IMR-90 (cell line): ENCODE results near the gene DYRK1A. TPM values are rescaled to one million over a fixed set of nuclear protein-coding genes. Genes with fewer than 3 reads are reported as not detected.
A peak's percentile ranks its signal among the peaks of the same experiment; 100 is the strongest.

Experiments used
- ATAC-seq: fragments of 200-7000 bp; cut with Tn5 transposase; 2 replicates; pipeline ENCODE4 v1.9.1; 2020; ENCODE audit warnings: low read depth, mild to moderate bottlenecking, moderate library complexity
- BruUV-seq: library from RNA; stranded (reverse); fragments of 400-500 nt; replicated peaks from 2 replicates; lab custom pipeline; 2021; lab: Mats Ljungman, UMichigan
- CTCF ChIA-PET: fragments of 300-600 bp; formaldehyde crosslinking; extraction: SDS; loops from one replicate; lab custom pipeline; 2021; ENCODE audit warnings: antibody characterized with exemption; lab: Yijun Ruan, JAX
- POLR2A ChIA-PET: fragments of 300-600 bp; sonication (Branson Sonifier 250); formaldehyde crosslinking; loops from one replicate; lab custom pipeline; 2022; ENCODE audit warnings: antibody characterized with exemption; ENCODE audit not compliant: unreplicated experiment; lab: Charles Lee
- DNase-seq: peaks from one replicate; pipeline ENCODE4 v3.0.0; 2013
- H2AFZ ChIP-seq: replicated peaks from 2 replicates; pipeline ENCODE3; 2013; ENCODE audit warnings: low read length, mild to moderate bottlenecking; ENCODE audit not compliant: poor library complexity
- H2AK5ac ChIP-seq: 2 replicates; pipeline ENCODE4 v1.6.1; 2013; ENCODE audit warnings: low read depth, low read length, inconsistent platforms
- H2AK9ac ChIP-seq: replicated peaks from 2 replicates; pipeline ENCODE3; 2013; ENCODE audit warnings: mild to moderate bottlenecking, low read depth, low read length, moderate library complexity; ENCODE audit not compliant: poor library complexity
- H2BK120ac ChIP-seq: 2 replicates; pipeline ENCODE4 v1.6.1; 2013; ENCODE audit warnings: low read depth, low read length, inconsistent platforms
- H2BK15ac ChIP-seq: 3 replicates; pipeline ENCODE4 v1.6.1; 2013; ENCODE audit warnings: low read depth, low read length, inconsistent platforms
- H2BK20ac ChIP-seq: 2 replicates; pipeline ENCODE4 v1.6.1; 2013; ENCODE audit warnings: low read depth, mild to moderate bottlenecking, inconsistent platforms, low read length, moderate library complexity
- H2BK5ac ChIP-seq: 2 replicates; pipeline ENCODE4 v1.6.1; 2013; ENCODE audit warnings: mild to moderate bottlenecking, low read depth, low read length, inconsistent platforms; ENCODE audit not compliant: poor library complexity, severe bottlenecking
- H3K14ac ChIP-seq: replicated peaks from 2 replicates; pipeline ENCODE4 v1.6.1; 2013; ENCODE audit warnings: low read depth, low read length, inconsistent platforms
- H3K18ac ChIP-seq: 2 replicates; pipeline ENCODE4 v1.6.1; 2013; ENCODE audit warnings: low read depth, low read length, control low read depth
- H3K23ac ChIP-seq: 2 replicates; pipeline ENCODE4 v1.6.1; 2013; ENCODE audit warnings: low read depth, low read length, inconsistent platforms
- H3K27ac ChIP-seq: 2 replicates; pipeline ENCODE4 v1.5.1; 2013; ENCODE audit warnings: mild to moderate bottlenecking, control low read depth, low read length; ENCODE audit not compliant: insufficient read depth
- H3K27me3 ChIP-seq: 2 replicates; pipeline ENCODE4 v1.6.1; 2013; ENCODE audit warnings: low read length; ENCODE audit not compliant: control insufficient read depth, insufficient read depth
- H3K36me3 ChIP-seq: 2 replicates; pipeline ENCODE4 v1.6.1; 2013; ENCODE audit warnings: low read length, mixed read lengths; ENCODE audit not compliant: control insufficient read depth, insufficient read depth
- H3K4ac ChIP-seq: 2 replicates; pipeline ENCODE4 v1.6.1; 2013; ENCODE audit warnings: low read depth, low read length, inconsistent platforms
- H3K4me1 ChIP-seq: 2 replicates; pipeline ENCODE4 v1.6.1; 2013; ENCODE audit warnings: low read length, mixed read lengths; ENCODE audit not compliant: control insufficient read depth, insufficient read depth
- H3K4me2 ChIP-seq: 2 replicates; pipeline ENCODE4 v1.6.1; 2013; ENCODE audit warnings: low read depth, mild to moderate bottlenecking, control low read depth, low read length, moderate library complexity
- H3K4me3 ChIP-seq: 2 replicates; pipeline ENCODE4 v1.5.1; 2013; ENCODE audit warnings: low read depth, mild to moderate bottlenecking, control low read depth, low read length, moderate library complexity; ENCODE audit not compliant: insufficient read depth
- H3K56ac ChIP-seq: 2 replicates; pipeline ENCODE4 v1.6.1; 2013; ENCODE audit warnings: low read length, inconsistent platforms; ENCODE audit not compliant: insufficient read depth; ENCODE audit errors: extremely low read depth
- H3K79me1 ChIP-seq, 2 experiments: 2 replicates each; pipeline ENCODE4 v1.6.1; 2013; ENCODE audit warnings: low read length in 2 of 2, inconsistent platforms in 1 of 2, low read depth in 1 of 2
- H3K9ac ChIP-seq: 2 replicates; pipeline ENCODE4 v1.6.1; 2013; ENCODE audit warnings: low read depth, low read length, control low read depth
- H3K9me1 ChIP-seq: 2 replicates; pipeline ENCODE4 v1.6.1; 2013; ENCODE audit warnings: low read length, inconsistent platforms; ENCODE audit not compliant: insufficient read depth
- H3K9me3 ChIP-seq: 2 replicates; pipeline ENCODE4 v1.6.1; 2013; ENCODE audit warnings: low read length; ENCODE audit not compliant: control insufficient read depth, insufficient read depth
- H4K20me1 ChIP-seq: 2 replicates; pipeline ENCODE4 v1.6.1; 2013; ENCODE audit warnings: low read length, inconsistent platforms; ENCODE audit not compliant: insufficient read depth
- H4K5ac ChIP-seq: 2 replicates; pipeline ENCODE4 v1.6.1; 2013; ENCODE audit warnings: mild to moderate bottlenecking, low read depth, low read length, control low read depth
- H4K8ac ChIP-seq, 2 experiments: 2 replicates each; pipeline ENCODE4 v1.6.1; 2013; ENCODE audit warnings: low read depth in 2 of 2, low read length in 2 of 2, control low read depth in 1 of 2, inconsistent platforms in 1 of 2
- H4K91ac ChIP-seq: 2 replicates; pipeline ENCODE4 v1.6.1; 2013; ENCODE audit warnings: low read depth, low read length, inconsistent platforms; ENCODE audit not compliant: insufficient read depth
- BHLHE40 ChIP-seq: fragments of 150-350 bp; IDR thresholded peaks from 2 replicates; pipeline ENCODE4 v1.6.1; 2016; ENCODE audit warnings: mild to moderate bottlenecking, low read depth, low read length
- CEBPB ChIP-seq: IDR thresholded peaks from 2 replicates; pipeline ENCODE4 v1.6.1; 2012; ENCODE audit warnings: low read depth, low read length, improper control_type of control experiment
- CHD1 ChIP-seq: IDR thresholded peaks from 2 replicates; pipeline ENCODE4 v1.6.1; 2012; ENCODE audit warnings: low read depth, low read length, improper control_type of control experiment
- MAFK ChIP-seq: IDR thresholded peaks from 2 replicates; pipeline ENCODE4 v1.6.1; 2012; ENCODE audit warnings: low read depth, low read length, improper control_type of control experiment
- MAZ ChIP-seq: IDR thresholded peaks from 2 replicates; pipeline ENCODE4 v1.6.1; 2012; ENCODE audit warnings: low read depth, mild to moderate bottlenecking, low read length, improper control_type of control experiment, moderate library complexity, borderline replicate concordance
- MXI1 ChIP-seq: IDR thresholded peaks from 2 replicates; pipeline ENCODE4 v1.6.1; 2012; ENCODE audit warnings: low read depth, mild to moderate bottlenecking, low read length, moderate library complexity, borderline replicate concordance
- POLR2A ChIP-seq: IDR thresholded peaks from 2 replicates; pipeline ENCODE4 v1.6.1; 2012; ENCODE audit warnings: mild to moderate bottlenecking, low read depth, low read length
- RAD21 ChIP-seq: IDR thresholded peaks from 2 replicates; pipeline ENCODE4 v1.6.1; 2012; ENCODE audit warnings: low read length, improper control_type of control experiment
- RFX5 ChIP-seq: IDR thresholded peaks from 2 replicates; pipeline ENCODE4 v1.8.0; 2012; ENCODE audit warnings: low read depth, mild to moderate bottlenecking, low read length, moderate library complexity
- SMC3 ChIP-seq: fragments of 150-350 bp; IDR thresholded peaks from 2 replicates; pipeline ENCODE4 v1.6.1; 2016; ENCODE audit warnings: low read depth, mild to moderate bottlenecking, antibody characterized with exemption, low read length, moderate library complexity
- WGBS, 2 experiments: methylation state at CpG; one replicate each; pipeline versions ENCODE4 v1.1.5 to v1.1.7; 2013; ENCODE audit warnings: missing lambda C conversion rate in 2 of 2; ENCODE audit not compliant: insufficient read length in 1 of 2; ENCODE audit errors: extremely low coverage in 2 of 2; 5-methylcytosine and 5-hydroxymethylcytosine counted together
- dilution Hi-C: fragments of 300-500 bp; cut with HindIII; formaldehyde crosslinking; loops from one replicate; pipeline ENCODE4 v1.14.3; 2018; ENCODE audit warnings: low sequenced_read_pairs; ENCODE audit not compliant: unreplicated experiment
- in situ Hi-C: fragments of 300-500 bp; cut with MboI; formaldehyde crosslinking; loops from 3 replicates; pipeline ENCODE4 v1.14.3; 2019; ENCODE audit warnings: low sequenced_read_pairs, inconsistent platforms, mixed read lengths
- intact Hi-C: fragments of 100-400 bp; cut with micrococcal nuclease; formaldehyde crosslinking; loops from 2 replicates; pipeline ENCODE4 v1.10.0; 2022
- polyA plus RNA-seq, 3 experiments: library from polyadenylated mRNA; depleted of rRNA; stranded (reverse); fragments of >200 nt; gene quantifications; 2 replicates each; pipeline ENCODE4 v1.2.3, GENCODE V29; 2012; ENCODE audit warnings: low replicate concordance in 1 of 3
- total RNA-seq: library from RNA; depleted of rRNA; stranded (reverse); fragments of >200 nt; gene quantifications from 2 replicates; pipeline ENCODE4 v1.2.3, GENCODE V29; 2012
- TF ChIP-seq, protein P1 (sequence below): conservative IDR thresholded peaks from 2 replicates; pipeline ENCODE4 v1.5.1; 2012; ENCODE audit warnings: mild to moderate bottlenecking, low read depth, low read length, improper control_type of control experiment
- TF ChIP-seq, protein P2 (sequence below): fragments of 150-350 bp; IDR thresholded peaks from 2 replicates; pipeline ENCODE4 v1.6.1; 2017; ENCODE audit warnings: mild to moderate bottlenecking, antibody characterized with exemption, low read length, low read depth
- TF ChIP-seq, protein P3 (sequence below): fragments of 150-350 bp; IDR thresholded peaks from 2 replicates; pipeline ENCODE4 v1.6.1; 2016; ENCODE audit warnings: low read depth, mild to moderate bottlenecking, low read length, moderate library complexity, borderline replicate concordance

The DYRK1A gene
- total and polyA plus RNA-seq, 2 of the 4 experiments (the other 2 are of a cell fraction), result 18.6 to 50.5 TPM

DNA sequence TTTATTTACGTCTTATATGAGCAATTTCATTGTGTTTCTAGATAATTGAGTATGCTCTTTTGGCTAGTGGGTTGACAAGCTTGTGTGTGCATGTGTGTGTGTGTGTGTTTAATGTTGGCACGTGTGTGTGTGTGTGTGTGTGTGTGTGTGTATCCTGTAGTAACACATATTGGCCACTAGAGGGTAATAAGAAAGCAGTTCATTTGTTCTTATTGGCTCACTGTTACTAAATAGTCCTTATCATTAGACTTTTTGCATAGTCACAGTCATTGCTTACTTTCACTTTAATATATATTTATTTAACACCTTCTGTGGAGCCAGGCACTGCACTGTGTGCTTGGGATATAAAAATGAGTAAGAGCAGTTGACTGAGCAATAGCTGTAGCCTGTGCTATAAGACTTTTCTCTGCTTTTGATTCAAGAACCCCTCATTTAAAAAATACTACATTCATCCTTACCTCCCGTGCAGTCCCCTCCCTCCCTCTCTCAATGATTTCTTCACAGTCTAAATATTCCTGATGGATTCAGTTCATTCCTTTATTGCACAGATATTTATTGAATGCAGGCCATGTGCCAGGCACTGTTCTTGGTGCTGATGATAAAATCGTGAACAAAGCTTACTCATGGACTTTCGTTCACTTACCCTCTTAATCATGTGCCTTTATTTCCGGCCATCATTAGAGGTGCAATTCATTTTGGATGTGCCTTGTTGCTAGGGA, 96.7 kb downstream of the DYRK1A start:
- H3K4ac ChIP-seq, result no peak overlapping the region
- peaks cover 23% of the 10 kb centered on the region for H3K9me1 ChIP-seq
- H2BK5ac ChIP-seq, result peak overlapping the region; percentile 76
- no TSS peak for BruUV-seq
- H3K14ac ChIP-seq, result peak overlapping the region; percentile 61; the same call in 1 of the 2 replicates
- peaks cover 72% of the 10 kb centered on the region for H4K20me1 ChIP-seq
- peak overlapping the region; percentile 24; the same call in 1 of the 2 replicates for H3K4me3 ChIP-seq
- peak; percentile 80 for DNase-seq
- H3K4me2 ChIP-seq, result peak overlapping the region; percentile 62
- H3K27me3 ChIP-seq, result no peaks in the 10 kb centered on the region
- H3K27ac ChIP-seq, result no peak overlapping the region; the same call in 1 of the 2 replicates
- POLR2A ChIA-PET, result interaction anchor here (1.5 kb wide), 1 partner anchor 195 kb away, joined by 3 read pairs; no protein-coding TSS in a partner anchor
- peak overlapping the region; percentile 14; the same call in 1 of the 2 replicates for H3K9ac ChIP-seq
- CTCF ChIA-PET, result interaction anchor here (0.5 to 1.5 kb wide), 6 partner anchors 8 to 95 kb away, joined by 3 to 4 read pairs (median 3); no protein-coding TSS in a partner anchor
- peaks cover 18% of the 10 kb centered on the region for H3K4me1 ChIP-seq
- H3K79me1 ChIP-seq, result peaks cover 30 to 66% of the 10 kb centered on the region in 2 experiments
- dilution Hi-C loops, result no loop called here
- no peak overlapping the region for H4K8ac ChIP-seq
- H2AK9ac ChIP-seq, result no peak overlapping the region
- no peak overlapping the region for H2AK5ac ChIP-seq
- in situ Hi-C loops, result loop anchor here (25.0 kb wide), 1 partner anchor 201 kb away; the partner anchor contains the start of gene VPS26C
- intact Hi-C loops, result loop anchor here (1.0 to 5.0 kb wide), 5 partner anchors 94 to 212 kb away; partner anchors contain the start of gene VPS26C
- no peak overlapping the region for H3K18ac ChIP-seq
- no peak overlapping the region for H2BK20ac ChIP-seq
- no peak overlapping the region for H2BK15ac ChIP-seq
- no CpG with 5 or more reads among the region's 6 CpGs for WGBS, 2 experiments
- no peaks in the 10 kb centered on the region for H3K9me3 ChIP-seq
- H3K23ac ChIP-seq, result peak overlapping the region; percentile 37; the same call in 1 of the 2 replicates
- no peak overlapping the region for H4K5ac ChIP-seq
- ATAC-seq, result peak; percentile 80
- no peak overlapping the region for H2AFZ ChIP-seq
- H3K36me3 ChIP-seq, result 0 out of 2 replicates have a peak, but pooled peaks cover 4% of the 10 kb centered on the region
- H3K56ac ChIP-seq, result no peak overlapping the region
- H2BK120ac ChIP-seq, result no peak overlapping the region
- H4K91ac ChIP-seq, result no peak overlapping the region
- TF ChIP-seq, protein P1, sequence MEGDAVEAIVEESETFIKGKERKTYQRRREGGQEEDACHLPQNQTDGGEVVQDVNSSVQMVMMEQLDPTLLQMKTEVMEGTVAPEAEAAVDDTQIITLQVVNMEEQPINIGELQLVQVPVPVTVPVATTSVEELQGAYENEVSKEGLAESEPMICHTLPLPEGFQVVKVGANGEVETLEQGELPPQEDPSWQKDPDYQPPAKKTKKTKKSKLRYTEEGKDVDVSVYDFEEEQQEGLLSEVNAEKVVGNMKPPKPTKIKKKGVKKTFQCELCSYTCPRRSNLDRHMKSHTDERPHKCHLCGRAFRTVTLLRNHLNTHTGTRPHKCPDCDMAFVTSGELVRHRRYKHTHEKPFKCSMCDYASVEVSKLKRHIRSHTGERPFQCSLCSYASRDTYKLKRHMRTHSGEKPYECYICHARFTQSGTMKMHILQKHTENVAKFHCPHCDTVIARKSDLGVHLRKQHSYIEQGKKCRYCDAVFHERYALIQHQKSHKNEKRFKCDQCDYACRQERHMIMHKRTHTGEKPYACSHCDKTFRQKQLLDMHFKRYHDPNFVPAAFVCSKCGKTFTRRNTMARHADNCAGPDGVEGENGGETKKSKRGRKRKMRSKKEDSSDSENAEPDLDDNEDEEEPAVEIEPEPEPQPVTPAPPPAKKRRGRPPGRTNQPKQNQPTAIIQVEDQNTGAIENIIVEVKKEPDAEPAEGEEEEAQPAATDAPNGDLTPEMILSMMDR, result peak; percentile 75
- TF ChIP-seq CEBPB (peak; percentile 45), RFX5 (no peak), MAZ (no peak), CHD1 (no peak), BHLHE40 (peak; percentile 98), MAFK (0 out of 2 replicates have a peak, but pooled peaks have one; percentile 24), POLR2A (no peak), RAD21 (peak; percentile 49), MXI1 (peak; percentile 94), SMC3 (peak; percentile 36)
- TF ChIP-seq, protein P2, sequence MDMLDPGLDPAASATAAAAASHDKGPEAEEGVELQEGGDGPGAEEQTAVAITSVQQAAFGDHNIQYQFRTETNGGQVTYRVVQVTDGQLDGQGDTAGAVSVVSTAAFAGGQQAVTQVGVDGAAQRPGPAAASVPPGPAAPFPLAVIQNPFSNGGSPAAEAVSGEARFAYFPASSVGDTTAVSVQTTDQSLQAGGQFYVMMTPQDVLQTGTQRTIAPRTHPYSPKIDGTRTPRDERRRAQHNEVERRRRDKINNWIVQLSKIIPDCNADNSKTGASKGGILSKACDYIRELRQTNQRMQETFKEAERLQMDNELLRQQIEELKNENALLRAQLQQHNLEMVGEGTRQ, result peak; percentile 38; the same call in 1 of the 2 replicates
- TF ChIP-seq, protein P3, sequence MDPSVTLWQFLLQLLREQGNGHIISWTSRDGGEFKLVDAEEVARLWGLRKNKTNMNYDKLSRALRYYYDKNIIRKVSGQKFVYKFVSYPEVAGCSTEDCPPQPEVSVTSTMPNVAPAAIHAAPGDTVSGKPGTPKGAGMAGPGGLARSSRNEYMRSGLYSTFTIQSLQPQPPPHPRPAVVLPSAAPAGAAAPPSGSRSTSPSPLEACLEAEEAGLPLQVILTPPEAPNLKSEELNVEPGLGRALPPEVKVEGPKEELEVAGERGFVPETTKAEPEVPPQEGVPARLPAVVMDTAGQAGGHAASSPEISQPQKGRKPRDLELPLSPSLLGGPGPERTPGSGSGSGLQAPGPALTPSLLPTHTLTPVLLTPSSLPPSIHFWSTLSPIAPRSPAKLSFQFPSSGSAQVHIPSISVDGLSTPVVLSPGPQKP, result no peak
